Aorta (tissue), 5 donors: ENCODE data around the gene S100Z. TPM values are rescaled to one million over a fixed set of nuclear protein-coding genes. Genes with fewer than 3 reads are reported as not detected.

Experiments
- ATAC-seq: fragments of 200-7000 bp; cut with Tn5 transposase; one replicate; pipeline ENCODE4 v1.9.1; 2022; ENCODE audit warnings: moderate library complexity; ENCODE audit not compliant: low FRiP score
- DNase-seq, 2 donors: peaks; one replicate each; pipeline ENCODE4 v3.0.0-alpha.2; 2020
- H3K27ac ChIP-seq, 2 donors: one replicate each; pipeline ENCODE4 v1.5.1; 2013; ENCODE audit warnings: low read length in 2 of 2, mild to moderate bottlenecking in 2 of 2, moderate library complexity in 2 of 2, control low read depth in 1 of 2, inconsistent platforms in 1 of 2, low read depth in 1 of 2
- H3K27me3 ChIP-seq, 2 donors: one replicate each; pipeline ENCODE4 v1.6.1; 2013; ENCODE audit warnings: control low read depth in 1 of 2, low read length in 1 of 2, mild to moderate bottlenecking in 1 of 2, moderate library complexity in 1 of 2; ENCODE audit not compliant: insufficient read depth in 2 of 2, control insufficient read depth in 1 of 2
- H3K36me3 ChIP-seq, 2 donors: one replicate each; pipeline ENCODE4 v1.6.1; 2013; ENCODE audit warnings: control low read depth in 1 of 2, low read length in 1 of 2, mild to moderate bottlenecking in 1 of 2; ENCODE audit not compliant: insufficient read depth in 2 of 2, control insufficient read depth in 1 of 2
- H3K4me1 ChIP-seq, 2 donors: one replicate each; pipeline ENCODE4 v1.6.1; 2013; ENCODE audit warnings: low read length in 2 of 2, control low read depth in 1 of 2, mild to moderate bottlenecking in 1 of 2, moderate library complexity in 1 of 2; ENCODE audit not compliant: insufficient read depth in 2 of 2, control insufficient read depth in 1 of 2
- H3K4me3 ChIP-seq, 2 donors: one replicate each; pipeline ENCODE4 v1.5.1; 2013; ENCODE audit warnings: low read length in 2 of 2, control low read depth in 1 of 2, mild to moderate bottlenecking in 1 of 2
- H3K9me3 ChIP-seq: one replicate; pipeline ENCODE4 v1.6.1; 2013; ENCODE audit warnings: mild to moderate bottlenecking, low read length; ENCODE audit not compliant: control insufficient read depth
- WGBS, 2 donors: extraction: QIAGEN DNeasy Blood & Tissue Kit; methylation state at CpG; one replicate each; pipeline ENCODE4 v1.1.7; 2013; 5-methylcytosine and 5-hydroxymethylcytosine counted together
- intact Hi-C, 2 donors: fragments of 100-400 bp; cut with DNase I; formaldehyde crosslinking; loops; one replicate each; pipeline versions ENCODE4 v1.14.2 to v1.15.0; 2022
- polyA plus RNA-seq, 2 donors: library from polyadenylated mRNA; stranded (reverse); fragments of 200-250 nt; gene quantifications; one replicate each; pipeline ENCODE4 v1.2.3, GENCODE V29; 2013
- total RNA-seq, 2 donors: library from RNA; stranded (reverse); fragmentation: NEBNext Ultra II Directional; extraction: Animal tissue kit (Norgen Biotek cat#: 25700); gene quantifications; one replicate each; pipeline ENCODE4 v1.2.1, GENCODE V29; 2021
- donor health status: healthy with polysubstance abuse.
- donor health status: Bipolar disorder and iron deficiency.
- donor health status: DM: no; HTN: no; CAD: no.
- donor health status: DM: no; HTN: no; CAD: no.
- donor health status: DM: yes; HTN: yes; CAD: no.

The S100Z gene
- total and polyA plus RNA-seq, 4 donors, result 0.68 to 0.87 TPM; not detected in 2

GRCh38 chr5:76859591-76860247 lies 9.9 kb downstream of the S100Z start:
- H3K27ac ChIP-seq, result no peak overlapping the region
- no peaks in the 10 kb centered on the region for H3K36me3 ChIP-seq
- no peaks in the 10 kb centered on the region for H3K4me1 ChIP-seq
- ATAC-seq, result peak; percentile 79
- H3K4me3 ChIP-seq, result no peak overlapping the region
- no peaks in the 10 kb centered on the region for H3K27me3 ChIP-seq
- H3K9me3 ChIP-seq, result no peaks in the 10 kb centered on the region
- WGBS, 2 donors, result 91 to 93% methylated on average over 10 of the region's 10 CpGs
- intact Hi-C loops, result no loop called here
- peak in 1 of 2 donors; percentile 70 for DNase-seq

- Histone ChIP-seq H3K27me3 (no peaks in the 10 kb centered on the region), H3K4me3 (no peak overlapping the region), H3K27ac (no peak overlapping the region), H3K4me1 (no peaks in the 10 kb centered on the region), H3K36me3 (no peaks in the 10 kb centered on the region), H3K9me3 (no peaks in the 10 kb centered on the region)
- no peak for DNase-seq
- intact Hi-C loops, result no loop called here
- WGBS, 2 donors, result 17% methylated on average over 5 of the region's 5 CpGs
- ATAC-seq, result no peak
Observed at GRCh38 chr5:76861612-76862011, 11.8 kb downstream of the S100Z start.

- Histone ChIP-seq H3K4me3 (no peak overlapping the region), H3K27ac (no peak overlapping the region), H3K36me3 (no peaks in the 10 kb centered on the region), H3K9me3 (no peaks in the 10 kb centered on the region), H3K27me3 (no peaks in the 10 kb centered on the region), H3K4me1 (peaks cover 0 to 1% of the 10 kb centered on the region in 2 donors)
- intact Hi-C loops, result no loop called here
- DNase-seq, result no peak
- ATAC-seq, result no peak
- WGBS, 2 donors, result 64 to 70% methylated on average over 1 of the region's 1 CpG
Observed at GRCh38 chr5:76863001-76863400, 13.2 kb downstream of the S100Z start.

- WGBS, 2 donors, result 85 to 88% methylated on average over 2 of the region's 2 CpGs
- H3K27ac ChIP-seq, result no peak overlapping the region
- no peak overlapping the region for H3K4me3 ChIP-seq
- no peak for DNase-seq
- H3K4me1 ChIP-seq, result peaks cover 0 to 1% of the 10 kb centered on the region in 2 donors
- no peaks in the 10 kb centered on the region for H3K9me3 ChIP-seq
- H3K27me3 ChIP-seq, result no peaks in the 10 kb centered on the region
- intact Hi-C loops, result loop anchor here in 1 of 2 donors (5.0 kb wide), 1 partner anchor 626 kb away; the partner anchor contains the start of gene WDR41
- no peak for ATAC-seq
- no peaks in the 10 kb centered on the region for H3K36me3 ChIP-seq
Observed at GRCh38 chr5:76866503-76866902, 16.7 kb downstream of the S100Z start.

- Histone ChIP-seq H3K36me3 (no peaks in the 10 kb centered on the region), H3K4me3 (no peak overlapping the region), H3K27ac (no peak overlapping the region), H3K4me1 (peaks cover 0 to 1% of the 10 kb centered on the region in 2 donors), H3K27me3 (no peaks in the 10 kb centered on the region), H3K9me3 (no peaks in the 10 kb centered on the region)
- intact Hi-C loops, result loop anchor here in 1 of 2 donors (5.0 kb wide), 1 partner anchor 625 kb away; the partner anchor contains the start of gene WDR41
- ATAC-seq (peak; percentile 26), DNase-seq (no peak)
- 60 to 64% methylated on average over 4 of the region's 4 CpGs for WGBS, 2 donors
Observed at GRCh38 chr5:76867038-76867437, 17.2 kb downstream of the S100Z start.

GRCh38 chr5:76867827-76868693 lies 18.2 kb downstream of the S100Z start:
- Histone ChIP-seq H3K4me1 (peaks cover 0 to 1% of the 10 kb centered on the region in 2 donors), H3K36me3 (no peaks in the 10 kb centered on the region), H3K9me3 (no peaks in the 10 kb centered on the region), H3K4me3 (no peak overlapping the region), H3K27me3 (no peaks in the 10 kb centered on the region), H3K27ac (no peak overlapping the region)
- intact Hi-C loops, result loop anchor here in 1 of 2 donors (5.0 kb wide), 1 partner anchor 624 kb away; the partner anchor contains the start of gene WDR41
- WGBS, 2 donors, result 67 to 71% methylated on average over 8 of the region's 8 CpGs
- DNase-seq, result peak in 1 of 2 donors; percentile 59
- peak; percentile 69 for ATAC-seq

- DNase-seq, result no peak
- H3K4me3 ChIP-seq, result no peak overlapping the region
- H3K27me3 ChIP-seq, result no peaks in the 10 kb centered on the region
- H3K4me1 ChIP-seq, result peaks cover 0 to 1% of the 10 kb centered on the region in 2 donors
- no peaks in the 10 kb centered on the region for H3K9me3 ChIP-seq
- H3K27ac ChIP-seq, result no peak overlapping the region
- intact Hi-C loops, result no loop called here
- H3K36me3 ChIP-seq, result no peaks in the 10 kb centered on the region
- 78 to 83% methylated on average over 6 of the region's 6 CpGs for WGBS, 2 donors
- no peak for ATAC-seq
Observed at GRCh38 chr5:76870046-76870445, 20.2 kb downstream of the S100Z start.

GRCh38 chr5:76874088-76874581 lies 24.3 kb downstream of the S100Z start:
- ATAC-seq (no peak), DNase-seq (no peak)
- 71 to 79% methylated on average over 3 of the region's 3 CpGs for WGBS, 2 donors
- intact Hi-C loops, result no loop called here
- no peak overlapping the region for H3K4me3 ChIP-seq
- no peaks in the 10 kb centered on the region for H3K36me3 ChIP-seq
- no peaks in the 10 kb centered on the region for H3K9me3 ChIP-seq
- no peaks in the 10 kb centered on the region for H3K4me1 ChIP-seq
- H3K27me3 ChIP-seq, result no peaks in the 10 kb centered on the region
- H3K27ac ChIP-seq, result no peak overlapping the region
